HS-27A (cell line): Measurements from ENCODE around the gene ZSWIM4.

Source experiments
- DNase-seq: peaks from one replicate; pipeline ENCODE4 v3.0.0-alpha.2; 2012; ENCODE audit warnings: low read depth, missing footprints

The ZSWIM4 gene

DNA sequence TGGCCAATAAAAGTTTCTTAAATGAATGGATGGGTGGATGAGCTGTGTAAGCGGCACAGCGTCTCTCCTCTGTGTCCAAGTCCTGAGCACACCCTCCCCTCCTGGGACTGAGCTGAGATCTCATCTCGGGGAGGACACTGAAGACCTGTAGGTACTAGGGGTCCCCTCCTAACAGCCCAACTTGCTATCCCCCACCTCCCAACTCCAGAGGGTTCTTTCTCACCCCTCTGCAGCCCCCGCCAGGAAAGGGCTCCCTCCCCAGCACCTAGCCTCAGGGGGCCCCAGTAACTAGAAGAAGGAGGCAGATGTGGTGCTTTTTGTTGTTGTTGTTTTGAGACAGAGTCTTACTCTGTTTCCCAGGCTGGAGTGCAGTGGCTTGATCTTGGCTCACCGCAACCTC is 80.6 kb downstream of the ZSWIM4 start:
- no peak for DNase-seq

DNA sequence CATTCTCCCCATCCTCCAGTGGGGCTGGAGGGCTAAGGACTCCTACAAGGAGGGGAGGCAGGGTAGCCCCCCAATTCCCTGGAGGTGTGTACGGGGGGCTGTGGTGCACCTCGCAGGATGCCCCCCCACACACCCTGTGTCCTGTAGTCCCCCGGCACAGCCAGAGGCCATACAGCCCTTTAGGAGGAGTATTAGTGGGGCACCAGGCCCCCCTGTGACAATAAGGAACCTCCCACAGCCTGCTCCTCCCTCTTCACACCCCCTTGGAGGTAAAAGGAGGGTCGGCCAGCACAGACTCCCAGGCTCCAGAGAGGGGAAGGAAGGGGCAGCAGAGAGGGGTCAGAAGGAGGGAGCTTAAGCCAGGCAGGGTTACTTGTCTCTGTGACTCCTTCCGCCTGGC is 81.6 kb downstream of the ZSWIM4 start, which contains the start of gene NANOS3:
NANOS3 (plus strand) TSS at position 301 of the 400 bp plus-strand sequence. CDS start 115 bp downstream, outside the sequence.
- DNase-seq: no peak

DNA sequence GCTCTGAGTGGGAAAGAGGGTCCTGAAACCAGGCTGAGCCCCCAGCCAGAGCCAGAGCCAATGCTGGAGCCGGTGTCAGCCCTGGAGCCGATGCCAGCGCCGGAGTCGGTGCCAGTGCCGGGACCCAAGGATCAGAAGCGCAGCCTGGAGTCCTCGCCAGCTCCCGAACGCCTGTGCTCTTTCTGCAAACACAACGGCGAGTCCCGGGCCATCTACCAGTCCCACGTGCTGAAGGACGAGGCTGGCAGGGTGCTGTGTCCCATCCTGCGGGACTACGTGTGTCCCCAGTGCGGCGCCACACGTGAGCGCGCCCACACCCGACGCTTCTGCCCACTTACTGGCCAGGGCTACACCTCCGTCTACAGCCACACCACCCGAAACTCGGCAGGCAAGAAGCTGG is 82.1 kb downstream of the ZSWIM4 start:
- no peak for DNase-seq

- DNase-seq: peak; percentile 86
These were observed 85.1 kb downstream of the ZSWIM4 start for GRCh38 chr19:13880059-13881043.

GRCh38 chr19:13881251-13881691 is 86.0 kb downstream of the ZSWIM4 start:
- DNase-seq: no peak
